Uterus (tissue), 4 donors: ENCODE results near the gene ACTL9. TPM values are rescaled to one million over a fixed set of nuclear protein-coding genes. Genes with fewer than 3 reads are reported as not detected.
"Not testable (repeated sequence)": the region's sequence is repeated elsewhere in the genome, so short reads cannot be mapped to it uniquely, and the experiment has no call there.

Experiments used
- DNase-seq, 2 donors: peaks; one replicate each; pipeline ENCODE4 v3.0.0-alpha.2; 2019 to 2020
- H3K27ac ChIP-seq, 2 donors: fragments of 200-600 bp; sonication (generic); 1 replicate in 1 of 2; 2 replicates in 1 of 2; pipeline ENCODE4 v1.5.1; 2016 to 2018
- H3K27me3 ChIP-seq, 2 donors: fragments of 200-600 bp; sonication (generic); one replicate each; pipeline ENCODE4 v1.5.1; 2018 to 2019; ENCODE audit warnings: control low read depth in 1 of 2
- H3K36me3 ChIP-seq, 2 donors: fragments of 200-600 bp; sonication (generic); one replicate each; pipeline ENCODE4 v1.5.1; 2019; ENCODE audit warnings: control low read depth in 1 of 2
- H3K4me1 ChIP-seq, 2 donors: fragments of 200-600 bp; sonication (generic); one replicate each; pipeline ENCODE4 v1.5.1; 2018 to 2019; ENCODE audit warnings: control low read depth in 1 of 2
- H3K4me3 ChIP-seq, 2 donors: fragments of 200-600 bp; sonication (generic); 1 replicate in 1 of 2; 2 replicates in 1 of 2; pipeline ENCODE4 v1.5.1; 2018 to 2019; ENCODE audit warnings: mild to moderate bottlenecking in 1 of 2
- H3K9me3 ChIP-seq, 2 donors: fragments of 200-600 bp; sonication (generic); one replicate each; pipeline ENCODE4 v1.5.1; 2019; ENCODE audit warnings: control low read depth in 1 of 2
- CTCF ChIP-seq, 4 experiments: fragments of 200-600 bp in 2 of 4; fragments of 450-650 bp in 2 of 4; sonication (generic) in 2 of 4; IDR thresholded peaks; one replicate each; pipeline ENCODE4 v1.5.1; 2016 to 2019; ENCODE audit warnings: antibody characterized with exemption in 4 of 4, mild to moderate bottlenecking in 2 of 4, moderate library complexity in 1 of 4
- POLR2A ChIP-seq, 2 donors: fragments of 450-650 bp; IDR thresholded peaks; one replicate each; pipeline ENCODE4 v1.6.1; 2016; ENCODE audit warnings: antibody characterized with exemption in 2 of 2, mild to moderate bottlenecking in 1 of 2, moderate library complexity in 1 of 2
- intact Hi-C: fragments of 100-400 bp; cut with DNase I; formaldehyde crosslinking; loops from one replicate; pipeline ENCODE4 v1.15.1; 2023; ENCODE audit warnings: low total_unique reads
- total RNA-seq, 4 donors: library from RNA; depleted of rRNA in 3 of 4; stranded (reverse); fragments of >200 nt in 3 of 4; gene quantifications; one replicate each; pipeline versions ENCODE4 v1.1.0 to v1.2.4, GENCODE V29; 2014 to 2023
- donor health status: DM: yes; HTN: yes; CAD: no.

The ACTL9 gene
- total RNA-seq: not detected

GRCh38 chr19:8698433-8699063 is at the start of gene ACTL9:
TSS of gene ACTL9 (minus strand) at chr19:8698795. CDS start at chr19:8698701, 94 bp downstream.
- H3K27ac ChIP-seq: no peak within 1 kb of the TSS
- H3K9me3 ChIP-seq: no peaks in the 10 kb centered on the region
- DNase-seq: no peak
- no peaks in the 10 kb centered on the region for H3K4me1 ChIP-seq
- H3K27me3 ChIP-seq: no peaks in the 10 kb centered on the region
- TF ChIP-seq CTCF (IDR thresholded peaks at IDR 0.05) (no peak), POLR2A (IDR thresholded peaks at IDR 0.05) (no peak)
- no peak within 1 kb of the TSS for H3K4me3 ChIP-seq
- H3K36me3 ChIP-seq: no peaks in the 10 kb centered on the region
- intact Hi-C loops: no loop called here

- H3K27me3 ChIP-seq, H3K4me1 ChIP-seq, H3K9me3 ChIP-seq, H3K27ac ChIP-seq, intact Hi-C loops, DNase-seq, H3K36me3 ChIP-seq, H3K4me3 ChIP-seq: not testable (repeated sequence)
Measured at GRCh38 chr19:8739291-8740065, 40.9 kb upstream of the ACTL9 start.

- no peaks in the 10 kb centered on the region for H3K36me3 ChIP-seq
- no peak for TF ChIP-seq CTCF (IDR thresholded peaks at IDR 0.05)
- TF ChIP-seq POLR2A (IDR thresholded peaks at IDR 0.05): no peak
- no peak overlapping the region for H3K4me3 ChIP-seq
- H3K27ac ChIP-seq: no peak overlapping the region
- intact Hi-C loops: no loop called here
- H3K9me3 ChIP-seq: no peaks in the 10 kb centered on the region
- H3K4me1 ChIP-seq: no peaks in the 10 kb centered on the region
- DNase-seq: no peak
- no peaks in the 10 kb centered on the region for H3K27me3 ChIP-seq
Measured at GRCh38 chr19:8738377-8738776, 39.8 kb upstream of the ACTL9 start.

GRCh38 chr19:8731428-8732169 is 33.0 kb upstream of the ACTL9 start:
- H3K27ac ChIP-seq: no peak overlapping the region
- DNase-seq: no peak
- intact Hi-C loops: no loop called here
- TF ChIP-seq POLR2A (IDR thresholded peaks at IDR 0.05) (no peak), CTCF (IDR thresholded peaks at IDR 0.05) (no peak)
- H3K9me3 ChIP-seq: no peaks in the 10 kb centered on the region
- H3K4me3 ChIP-seq: no peak overlapping the region
- no peaks in the 10 kb centered on the region for H3K36me3 ChIP-seq
- no peaks in the 10 kb centered on the region for H3K4me1 ChIP-seq
- H3K27me3 ChIP-seq: no peaks in the 10 kb centered on the region

- Histone ChIP-seq H3K4me3 (no peak overlapping the region), H3K36me3 (no peaks in the 10 kb centered on the region), H3K9me3 (no peaks in the 10 kb centered on the region), H3K27ac (no peak overlapping the region), H3K27me3 (no peaks in the 10 kb centered on the region), H3K4me1 (no peaks in the 10 kb centered on the region)
- TF ChIP-seq CTCF (IDR thresholded peaks at IDR 0.05) (no peak), POLR2A (IDR thresholded peaks at IDR 0.05) (no peak)
- intact Hi-C loops: no loop called here
- no peak for DNase-seq
Measured at GRCh38 chr19:8724276-8724675, 25.7 kb upstream of the ACTL9 start.
